ENCODE data around the gene BAIAP2L1.
A peak's percentile ranks its signal among the peaks of the same experiment; 100 is the strongest.

DNA sequence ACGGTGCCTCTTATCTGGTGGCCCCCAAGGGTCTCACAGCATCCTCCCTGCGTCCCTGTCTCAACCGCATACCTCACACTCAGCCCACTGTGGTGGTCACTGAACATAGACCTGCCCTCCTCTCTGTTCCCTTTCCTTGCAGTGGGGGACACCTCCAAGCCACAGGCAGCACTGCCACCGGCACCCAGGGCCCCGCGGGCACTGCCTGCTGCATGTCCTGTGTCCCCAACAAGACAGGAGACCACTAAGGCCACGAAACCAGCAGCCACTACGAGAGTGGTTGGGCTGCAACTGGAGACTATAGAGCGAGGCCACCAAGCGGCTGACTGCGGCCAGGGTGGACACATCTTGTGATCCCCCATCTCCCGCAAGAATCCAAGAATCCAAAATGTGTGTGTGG lies 104.1 kb downstream of the BAIAP2L1 start:
- TF ChIP-seq, protein P1, sequence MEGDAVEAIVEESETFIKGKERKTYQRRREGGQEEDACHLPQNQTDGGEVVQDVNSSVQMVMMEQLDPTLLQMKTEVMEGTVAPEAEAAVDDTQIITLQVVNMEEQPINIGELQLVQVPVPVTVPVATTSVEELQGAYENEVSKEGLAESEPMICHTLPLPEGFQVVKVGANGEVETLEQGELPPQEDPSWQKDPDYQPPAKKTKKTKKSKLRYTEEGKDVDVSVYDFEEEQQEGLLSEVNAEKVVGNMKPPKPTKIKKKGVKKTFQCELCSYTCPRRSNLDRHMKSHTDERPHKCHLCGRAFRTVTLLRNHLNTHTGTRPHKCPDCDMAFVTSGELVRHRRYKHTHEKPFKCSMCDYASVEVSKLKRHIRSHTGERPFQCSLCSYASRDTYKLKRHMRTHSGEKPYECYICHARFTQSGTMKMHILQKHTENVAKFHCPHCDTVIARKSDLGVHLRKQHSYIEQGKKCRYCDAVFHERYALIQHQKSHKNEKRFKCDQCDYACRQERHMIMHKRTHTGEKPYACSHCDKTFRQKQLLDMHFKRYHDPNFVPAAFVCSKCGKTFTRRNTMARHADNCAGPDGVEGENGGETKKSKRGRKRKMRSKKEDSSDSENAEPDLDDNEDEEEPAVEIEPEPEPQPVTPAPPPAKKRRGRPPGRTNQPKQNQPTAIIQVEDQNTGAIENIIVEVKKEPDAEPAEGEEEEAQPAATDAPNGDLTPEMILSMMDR (optimal IDR thresholded peaks at IDR 0.05 in 1 of 3, IDR thresholded peaks at IDR 0.05 in 1 of 3, conservative IDR thresholded peaks at IDR 0.05 in 1 of 3; ENCODE audit: extremely low read depth in 1 of 3, insufficient read depth in 2 of 3, low read length in 3 of 3): peak in 1 of 3 experiments; percentile 3
- no peak for TF ChIP-seq EZH2 (IDR thresholded peaks at IDR 0.05; ENCODE audit: low read length)

All from keratinocyte (primary cell).